PC-9 (cell line): ENCODE data around the gene CHST11.

Experiments
- CTCF ChIP-seq: fragments of 200-600 bp; sonication (generic); conservative IDR thresholded peaks from 2 replicates; pipeline ENCODE4 v1.6.1; 2017; ENCODE audit warnings: mixed run types, antibody characterized with exemption, mild to moderate bottlenecking, moderate library complexity
- EZH2 ChIP-seq: fragments of 200-600 bp; sonication (generic); IDR thresholded peaks from 2 replicates; pipeline ENCODE4 v1.8.0; 2017; ENCODE audit warnings: antibody characterized with exemption, low read depth

GRCh38 chr12:104788840-104789271 lies 332.1 kb downstream of the CHST11 start:
- TF ChIP-seq CTCF (no peak), EZH2 (no peak)
